Endothelial cell of hepatic sinusoid (primary cell): ENCODE data around the gene OR8B8.
"Not testable (repeated sequence)": the region's sequence is repeated elsewhere in the genome, so short reads cannot be mapped to it uniquely, and the experiment has no call there.

ENCODE experiments used
- in situ Hi-C: cut with HindIII; loops from 2 replicates; pipeline ENCODE4 v1.10.0; 2017; ENCODE audit warnings: low sequenced_read_pairs

OR8B8 gene

DNA sequence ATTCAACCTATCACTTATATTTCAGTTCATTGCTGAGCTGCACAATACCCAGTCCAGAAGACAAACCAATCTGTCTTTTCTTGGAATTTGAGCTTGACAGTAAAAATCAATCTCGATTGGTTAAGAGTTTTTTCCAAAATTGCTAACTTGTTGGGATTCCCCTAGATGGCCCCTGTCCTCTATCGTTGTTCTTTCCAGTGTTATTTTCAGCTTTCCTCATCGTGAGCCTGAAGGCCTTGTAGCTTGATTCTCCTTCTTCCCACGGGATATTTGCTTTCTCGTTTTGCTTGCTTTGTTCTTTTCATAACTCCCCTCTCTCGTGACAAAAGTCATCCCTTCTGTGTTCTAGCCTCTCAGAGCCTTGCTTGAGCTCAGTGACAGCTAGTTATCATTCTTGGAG is 3.1 kb downstream of the OR8B8 start:
- in situ Hi-C loops, result no loop called here

DNA sequence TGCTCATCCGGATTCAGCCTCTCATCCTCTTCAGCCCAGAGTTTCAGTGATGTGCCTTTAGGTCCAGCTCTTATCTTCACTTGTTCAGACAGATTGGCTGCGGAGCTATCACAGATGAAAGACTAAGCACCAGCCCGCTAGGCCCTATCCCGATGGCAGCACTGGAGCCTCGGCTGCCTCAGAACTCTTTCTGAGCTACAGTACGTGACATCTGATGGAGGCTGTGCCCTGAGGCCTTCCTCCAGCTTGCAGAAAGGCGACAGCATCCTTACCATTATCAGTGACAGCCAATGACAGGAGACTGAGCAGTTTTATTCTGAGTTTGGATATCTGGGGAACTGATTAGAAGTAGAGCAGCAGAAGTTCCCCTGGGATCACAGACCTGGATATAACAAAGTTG is 4.0 kb downstream of the OR8B8 start:
- in situ Hi-C loops, result no loop called here

DNA sequence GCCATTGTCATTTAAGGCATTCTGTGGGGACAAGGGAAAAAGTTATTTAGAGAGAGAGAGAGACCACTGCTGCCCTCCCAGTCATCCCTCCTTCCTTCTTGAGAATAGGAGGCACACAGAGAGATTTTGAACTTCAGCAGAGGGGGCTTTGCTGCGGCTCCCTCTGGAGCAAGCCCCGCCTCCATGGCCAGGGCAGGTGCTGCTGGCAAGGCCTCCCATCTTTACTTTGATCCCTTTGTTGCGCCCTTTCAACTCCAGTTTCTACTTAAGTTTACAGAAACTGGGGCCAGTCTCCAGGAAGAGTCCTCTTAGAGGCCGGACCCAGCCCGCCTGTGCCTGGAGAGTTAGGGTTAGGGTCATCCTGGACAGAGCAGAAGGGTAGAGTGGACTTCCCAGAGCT is 4.4 kb downstream of the OR8B8 start:
- in situ Hi-C loops, result no loop called here

DNA sequence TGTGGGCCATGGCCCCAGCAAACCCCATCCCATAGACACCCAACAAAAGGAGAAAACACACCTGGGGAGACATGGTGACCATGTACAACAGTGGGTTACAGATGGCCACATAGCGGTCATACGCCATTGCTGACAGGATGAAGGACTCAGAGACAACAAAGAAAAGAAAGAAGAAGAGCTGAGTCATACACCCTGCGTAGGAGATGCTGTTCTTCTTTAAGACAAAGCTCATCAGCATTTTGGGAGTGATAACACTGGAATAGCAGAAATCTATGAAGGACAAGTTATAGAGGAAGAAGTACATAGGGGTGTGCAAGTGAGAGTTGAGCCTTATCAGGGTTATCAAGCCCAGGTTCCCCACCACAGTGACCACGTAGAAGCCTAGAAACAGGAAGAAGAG is 4.9 kb downstream of the OR8B8 start:
- in situ Hi-C loops, result no loop called here

DNA sequence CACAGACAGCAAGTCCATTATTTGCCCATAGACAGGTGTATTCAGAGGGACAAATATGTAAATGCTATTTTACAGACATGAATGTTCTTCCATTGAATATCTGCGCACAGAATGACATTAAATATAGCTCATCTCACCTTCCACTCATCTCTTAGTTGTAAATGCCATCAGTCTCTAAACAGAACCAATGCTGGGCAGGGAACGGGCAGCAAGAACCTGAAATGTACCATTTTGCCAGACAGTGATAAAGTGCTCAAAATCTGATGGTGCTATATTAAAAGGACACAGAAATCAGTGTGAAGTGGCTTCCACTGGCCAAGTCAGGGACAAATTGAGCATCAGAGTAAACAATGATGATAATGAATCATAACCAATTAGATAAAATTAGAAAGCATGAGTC is 10.8 kb downstream of the OR8B8 start:
- in situ Hi-C loops, result no loop called here

DNA sequence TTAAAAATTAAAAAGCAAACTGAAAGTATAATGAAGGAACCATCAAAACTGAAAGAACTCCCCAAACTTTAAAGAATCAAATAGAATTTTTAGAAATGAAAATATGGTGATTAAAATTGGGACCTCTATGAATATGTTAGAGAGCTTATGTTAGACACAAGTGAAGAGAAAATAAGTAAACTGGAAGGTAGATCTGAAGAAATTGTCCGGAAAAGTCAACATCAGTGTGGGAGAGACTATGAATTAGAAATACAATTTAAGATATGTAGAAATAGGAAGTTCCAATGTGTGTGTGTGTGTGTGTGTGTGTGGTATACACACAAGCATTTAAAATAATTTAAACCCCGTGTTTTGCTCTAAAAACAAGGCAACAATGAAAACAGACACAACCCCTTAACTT is 15.9 kb downstream of the OR8B8 start:
- in situ Hi-C loops, result no loop called here

GRCh38 chr11:124424384-124424921 is 21.0 kb downstream of the OR8B8 start, which contains the start of gene OR8B4:
OR8B4 (minus strand) TSS chr11:124424871; CDS start chr11:124424871, 0 bp downstream.
- in situ Hi-C loops, result no loop called here

DNA sequence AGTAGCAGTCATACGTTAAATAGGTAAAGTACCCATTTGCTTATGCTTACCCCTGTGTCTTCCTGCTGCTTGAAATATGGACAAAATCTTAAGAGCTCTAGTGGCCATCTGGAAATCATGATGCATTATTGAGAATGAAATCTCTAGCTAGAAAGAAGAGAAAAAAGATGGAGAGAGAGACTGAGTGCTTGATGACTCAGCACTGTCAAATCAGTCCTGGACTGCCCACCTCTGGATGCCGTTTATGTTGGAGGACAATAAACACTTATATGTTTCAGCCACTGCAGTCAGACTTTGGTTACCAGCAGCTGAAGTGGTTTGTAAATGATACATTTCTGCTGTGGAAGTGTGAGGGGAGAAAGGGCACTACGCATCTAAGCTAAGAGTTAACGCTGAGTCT is 24.5 kb downstream of the OR8B8 start:
- in situ Hi-C loops, result no loop called here

GRCh38 chr11:124415356-124415923 is 30.1 kb downstream of the OR8B8 start:
- in situ Hi-C loops, result no loop called here

GRCh38 chr11:124409906-124410305 is 35.6 kb downstream of the OR8B8 start:
- in situ Hi-C loops, result no loop called here

DNA sequence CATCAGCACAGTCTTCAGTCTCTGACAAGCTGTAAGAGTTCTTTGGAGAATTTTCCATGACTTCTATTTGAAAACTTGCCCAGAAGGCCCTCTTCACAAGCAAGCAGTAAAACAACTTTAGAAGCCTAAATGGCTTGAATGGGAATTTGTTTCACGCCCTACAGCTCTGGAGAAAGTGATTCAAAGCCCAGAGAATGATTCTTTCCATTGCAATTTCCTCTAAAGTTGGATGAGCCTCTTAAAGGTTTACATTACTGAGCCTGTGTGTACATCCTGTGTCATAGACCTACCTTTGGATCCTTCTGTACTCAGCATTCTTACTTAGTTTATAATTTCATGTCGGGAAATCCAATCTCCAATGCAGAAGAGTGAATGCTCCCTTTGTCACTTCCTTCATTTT is 39.9 kb downstream of the OR8B8 start:
- in situ Hi-C loops, result no loop called here

DNA sequence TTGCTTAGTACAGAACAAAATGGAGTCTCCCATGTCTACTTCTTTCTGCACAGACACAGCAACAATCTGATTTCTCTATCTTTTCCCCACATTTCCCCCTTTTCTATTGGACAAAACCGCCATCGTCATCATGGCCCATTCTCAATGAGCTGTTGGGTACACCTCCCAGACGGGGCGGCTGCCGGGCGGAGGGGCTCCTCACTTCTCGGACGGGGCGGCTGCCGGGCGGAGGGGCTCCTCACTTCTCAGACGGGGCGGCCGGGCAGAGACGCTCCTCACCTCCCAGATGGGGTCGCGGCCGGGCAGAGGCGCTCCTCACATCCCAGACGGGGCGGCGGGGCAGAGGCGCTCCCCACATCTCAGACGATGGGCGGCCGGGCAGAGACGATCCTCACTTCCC is 42.3 kb downstream of the OR8B8 start:
- in situ Hi-C loops, result not testable (repeated sequence)

GRCh38 chr11:124402326-124402922 is 43.1 kb downstream of the OR8B8 start:
- in situ Hi-C loops, result no loop called here

- in situ Hi-C loops, result no loop called here
Observed at GRCh38 chr11:124398924-124399323, 46.6 kb downstream of the OR8B8 start, which contains the start of gene OR8B3. OR8B3 (minus strand) TSS chr11:124399024; CDS start chr11:124397351, 1,673 bp downstream.

DNA sequence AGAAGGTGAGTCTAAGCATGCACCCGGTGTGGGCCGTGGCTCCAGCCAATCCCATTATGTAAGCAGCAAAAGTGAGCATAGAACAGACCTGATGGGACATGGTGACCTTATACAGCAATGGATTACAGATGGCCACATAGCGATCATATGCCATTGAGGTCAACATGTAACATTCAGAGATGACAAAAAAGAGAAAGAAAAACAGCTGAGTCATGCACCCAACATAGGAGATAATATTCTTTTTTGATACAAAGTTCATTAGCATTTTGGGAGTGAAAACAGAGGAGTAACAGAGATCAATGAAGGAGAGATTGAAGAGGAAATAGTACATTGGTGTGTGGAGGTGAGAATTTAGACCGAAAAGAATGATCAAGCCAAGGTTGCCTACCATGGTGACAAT is 48.6 kb downstream of the OR8B8 start:
- in situ Hi-C loops, result not testable (repeated sequence)

DNA sequence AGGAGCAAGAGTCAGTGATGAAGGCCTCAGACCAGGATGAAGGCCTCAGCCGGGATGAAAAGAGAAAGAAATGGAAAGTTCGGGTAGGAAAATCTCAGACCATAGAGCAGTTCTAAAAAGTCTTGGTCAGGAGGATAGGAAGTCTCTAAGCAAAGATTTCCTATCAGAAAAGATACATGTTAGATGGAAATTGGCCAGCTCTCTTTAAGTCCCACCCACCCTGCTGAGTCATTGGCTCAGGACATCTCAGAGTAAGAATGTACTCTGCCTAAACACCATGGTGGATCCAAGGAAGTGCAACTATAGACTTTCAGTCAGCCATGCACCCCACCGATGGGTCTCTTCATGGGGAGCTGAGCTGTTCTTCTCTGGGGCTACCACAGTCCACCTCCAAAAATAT is 51.1 kb downstream of the OR8B8 start:
- in situ Hi-C loops, result no loop called here
